Stimulated activated CD4-positive, alpha-beta T cell treated with anti-CD3 and anti-CD28 coated beads, Interleukin-1b, Interleukin-23, amount 100 ng/mL, for 4 hours (primary cell): Measurements from ENCODE around the gene CHST3.
"Not testable (repeated sequence)": the region's sequence is repeated elsewhere in the genome, so short reads cannot be mapped to it uniquely, and the experiment has no call there.

Source experiments
- DNase-seq, 2 donors: peaks; one replicate each; pipeline ENCODE4 v3.0.0-alpha.2; 2020; ENCODE audit warnings: low read depth in 2 of 2

Gene CHST3

DNA sequence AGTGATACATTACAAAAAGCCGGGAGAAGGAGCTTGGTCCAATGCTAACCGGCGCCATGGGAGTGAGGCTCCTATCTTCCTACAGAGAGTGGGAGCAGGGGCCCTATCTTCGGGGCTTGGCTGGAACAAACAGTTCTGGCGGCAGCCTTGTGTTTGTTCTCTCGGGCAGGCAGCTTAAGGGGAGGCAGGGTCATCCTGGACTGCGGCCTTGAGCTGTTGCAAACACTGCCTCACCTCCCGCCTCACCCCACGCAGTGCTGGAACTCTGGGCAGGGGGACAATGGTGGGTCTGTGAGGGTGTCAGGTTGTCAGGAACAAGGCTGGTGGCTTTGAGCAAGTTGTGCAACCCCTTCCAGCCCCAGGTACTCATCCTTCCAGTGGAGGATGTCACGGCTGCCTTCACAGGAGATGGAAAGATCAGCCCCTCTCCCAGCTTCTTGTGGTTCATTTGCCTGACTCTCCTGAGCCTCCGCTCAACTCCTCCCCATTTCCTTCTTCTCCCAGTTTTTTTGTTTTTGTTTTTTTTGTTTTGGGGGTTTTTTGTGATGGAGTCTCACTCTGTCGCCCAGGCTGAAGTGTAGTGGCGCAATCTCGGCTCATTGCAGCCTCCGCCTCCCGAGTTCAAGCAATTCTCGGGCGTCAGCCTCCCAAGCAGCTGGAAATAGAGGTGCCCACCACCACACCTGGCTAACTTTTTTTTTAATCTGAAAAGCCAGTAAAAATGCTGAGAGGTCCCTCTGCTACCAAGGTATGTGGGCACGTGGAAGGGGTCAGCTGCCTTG, 66.8 kb downstream of the CHST3 start:
- DNase-seq: no peak

DNA sequence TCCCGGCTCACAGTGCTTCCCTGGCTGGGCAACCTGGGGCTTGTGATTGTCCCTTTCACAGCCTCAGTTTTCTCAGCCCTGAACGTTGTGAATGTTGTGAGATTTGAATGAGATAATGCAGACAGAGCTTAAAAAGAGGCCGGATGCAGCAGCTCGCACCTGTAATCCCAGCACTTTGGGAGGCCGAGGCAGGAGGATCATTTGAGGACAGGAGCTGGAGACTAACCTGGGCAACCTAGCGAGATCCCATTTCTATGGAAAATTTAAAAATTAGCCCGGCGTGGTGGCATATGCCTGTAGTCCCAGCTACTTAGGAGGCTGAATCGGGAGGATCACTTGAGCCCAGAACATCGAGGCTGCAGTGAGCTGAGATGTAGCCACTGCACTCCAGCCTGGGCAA, 67.5 kb downstream of the CHST3 start:
- DNase-seq: no peak

DNA sequence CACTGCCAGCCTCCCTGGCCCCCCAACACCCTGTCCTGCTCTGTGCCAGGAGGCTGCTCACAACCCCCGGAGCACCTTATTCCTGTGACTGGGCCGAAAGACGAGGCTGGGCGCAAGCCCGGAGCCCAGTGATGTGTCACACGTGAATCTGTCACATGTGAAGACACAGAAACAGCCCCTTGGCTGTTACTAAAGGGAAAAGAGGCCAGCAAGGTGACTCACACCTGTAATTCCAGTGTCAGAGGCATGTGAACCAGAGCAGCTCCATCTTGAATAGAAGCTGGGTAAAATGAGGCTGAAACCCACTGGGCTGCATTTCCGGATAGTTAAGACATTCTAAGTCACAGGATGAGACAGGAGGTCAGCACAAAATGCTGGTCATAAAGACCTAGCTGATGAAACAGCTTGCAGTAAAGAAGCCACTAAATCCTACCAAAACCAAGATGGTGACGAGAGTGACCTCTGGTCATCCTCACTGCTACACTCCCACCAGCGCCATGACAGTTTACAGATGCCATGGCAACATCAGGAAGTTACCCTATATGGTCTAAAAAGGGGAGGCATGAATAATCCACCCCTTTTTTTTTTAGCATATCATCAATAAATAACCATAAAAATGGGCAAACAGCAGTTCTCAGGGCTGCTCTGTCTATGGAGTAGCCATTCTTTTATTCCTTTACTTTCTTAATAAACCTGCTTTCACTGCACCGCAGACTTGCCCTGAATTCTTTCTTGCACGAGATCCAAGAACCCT, 68.4 kb downstream of the CHST3 start:
- DNase-seq: not testable (repeated sequence)

GRCh38 chr10:72034040-72034499, 69.9 kb downstream of the CHST3 start:
- no peak for DNase-seq

GRCh38 chr10:72034761-72035160, 70.6 kb downstream of the CHST3 start:
- no peak for DNase-seq

DNA sequence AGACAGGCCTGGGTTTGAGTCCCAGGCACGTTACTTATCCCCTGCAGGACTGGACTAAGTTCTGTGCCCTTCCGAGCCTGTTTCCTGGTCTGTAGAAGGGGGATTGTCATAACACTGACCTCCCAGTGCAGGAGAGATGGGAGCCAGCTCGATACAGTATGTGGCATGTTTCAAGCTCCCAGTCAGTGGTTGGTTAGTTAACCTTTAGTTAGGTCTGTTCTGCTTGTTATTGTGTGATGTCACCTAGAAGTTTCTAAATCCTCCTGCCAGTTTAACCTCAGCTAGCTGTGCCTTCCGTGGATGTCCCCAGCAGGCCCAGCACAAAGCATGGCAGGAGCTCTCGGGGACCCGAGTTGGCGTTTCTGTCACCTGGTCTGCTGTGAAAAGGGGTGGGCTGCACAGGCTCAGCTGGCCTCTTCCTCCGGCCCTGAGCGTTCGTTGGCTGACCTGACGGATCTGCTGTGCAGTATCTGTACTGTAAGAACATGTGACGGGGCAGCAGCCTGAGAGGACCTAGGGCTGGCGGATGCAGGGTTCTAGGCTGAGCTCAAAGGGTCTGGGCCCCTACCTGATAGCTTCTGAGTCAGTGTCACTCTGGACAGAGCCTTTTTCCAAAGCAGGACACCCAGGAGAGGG, 71.2 kb downstream of the CHST3 start:
- no peak for DNase-seq

GRCh38 chr10:72037266-72037665, 73.1 kb downstream of the CHST3 start:
- DNase-seq: no peak

GRCh38 chr10:72037811-72038210, 73.6 kb downstream of the CHST3 start:
- DNase-seq: no peak

GRCh38 chr10:72038458-72039001, 74.3 kb downstream of the CHST3 start:
- no peak for DNase-seq

GRCh38 chr10:72039377-72039776, 75.2 kb downstream of the CHST3 start:
- DNase-seq: no peak

DNA sequence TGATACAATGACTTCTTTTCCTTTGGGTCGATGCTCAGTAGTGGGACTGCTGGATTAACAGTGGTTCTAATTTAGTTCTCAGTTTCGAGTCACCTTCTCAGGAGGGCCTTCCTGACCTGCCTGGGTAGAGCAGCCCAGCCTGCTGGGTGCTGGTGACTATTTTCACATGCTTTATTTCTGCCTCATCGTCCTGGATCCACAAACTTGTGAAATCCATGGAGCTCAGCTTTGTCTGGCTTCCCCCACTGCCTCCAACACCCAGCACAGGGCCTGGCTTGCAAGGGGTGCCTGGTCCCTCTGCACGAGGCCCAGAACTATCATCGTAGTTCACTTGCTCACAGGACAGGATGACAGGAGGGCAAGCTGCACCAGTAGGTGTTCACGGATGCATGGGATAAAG, 77.3 kb downstream of the CHST3 start:
- DNase-seq: no peak

GRCh38 chr10:72043016-72043834, 79.0 kb downstream of the CHST3 start:
- DNase-seq: no peak

DNA sequence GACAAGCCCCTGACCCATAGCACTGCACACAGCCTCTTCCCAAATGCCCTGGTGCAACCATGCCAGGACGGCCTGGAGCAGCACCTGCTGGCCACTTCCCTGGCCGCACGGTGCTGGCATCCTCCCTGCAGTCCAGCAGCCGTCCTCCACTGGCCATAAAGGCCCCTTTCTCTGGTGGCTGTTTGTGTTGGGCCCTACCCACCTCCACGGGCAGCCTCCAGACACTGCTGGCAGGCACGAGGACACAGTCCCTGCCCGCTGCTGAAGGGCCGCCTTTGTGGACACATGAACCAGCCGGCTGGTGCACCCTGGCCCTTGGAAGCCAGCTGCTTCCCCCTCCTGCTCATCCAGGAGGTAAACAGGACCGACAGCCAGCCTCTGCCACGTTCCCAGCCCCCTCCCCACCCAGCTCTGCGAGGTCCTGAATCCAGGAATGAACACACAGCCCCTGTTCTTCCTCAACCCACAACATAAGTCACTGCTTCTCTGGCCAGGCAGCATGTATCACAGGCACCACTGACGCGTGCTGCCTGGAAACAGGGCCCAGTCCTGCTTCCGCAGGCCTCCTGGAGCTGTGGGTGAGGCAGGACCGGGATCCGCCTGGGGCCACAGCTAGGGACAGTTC, 80.3 kb downstream of the CHST3 start:
- DNase-seq: no peak

DNA sequence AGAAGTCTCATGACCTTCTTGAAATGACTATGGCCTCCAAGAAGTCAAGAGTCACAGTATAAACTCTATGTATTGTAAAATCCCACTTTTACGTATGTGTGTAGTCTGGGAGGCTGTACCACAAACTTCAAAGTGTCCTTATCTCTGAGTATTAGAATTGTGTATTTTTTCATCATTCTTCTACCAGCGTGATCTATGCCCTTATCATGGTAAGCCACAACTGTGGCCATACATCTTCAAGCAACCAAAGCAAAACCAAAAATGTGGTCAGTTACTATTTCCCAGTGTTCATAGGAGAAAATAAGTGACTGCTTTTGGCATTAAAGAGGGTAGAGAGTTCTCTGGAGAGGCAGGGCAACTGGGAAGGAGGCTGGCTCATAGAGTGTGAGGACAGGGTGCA, 81.4 kb downstream of the CHST3 start:
- no peak for DNase-seq

- DNase-seq: peak; percentile 84 to 93
Measured at GRCh38 chr10:72048450-72049124, 84.4 kb downstream of the CHST3 start.

- DNase-seq: no peak
Measured at GRCh38 chr10:72049472-72049871, 85.3 kb downstream of the CHST3 start.

- DNase-seq: no peak
Measured at GRCh38 chr10:72049969-72050781, 86.0 kb downstream of the CHST3 start.

- DNase-seq: no peak
Measured at GRCh38 chr10:72050873-72051272, 86.7 kb downstream of the CHST3 start.

GRCh38 chr10:72053690-72054089, 89.5 kb downstream of the CHST3 start:
- no peak for DNase-seq

DNA sequence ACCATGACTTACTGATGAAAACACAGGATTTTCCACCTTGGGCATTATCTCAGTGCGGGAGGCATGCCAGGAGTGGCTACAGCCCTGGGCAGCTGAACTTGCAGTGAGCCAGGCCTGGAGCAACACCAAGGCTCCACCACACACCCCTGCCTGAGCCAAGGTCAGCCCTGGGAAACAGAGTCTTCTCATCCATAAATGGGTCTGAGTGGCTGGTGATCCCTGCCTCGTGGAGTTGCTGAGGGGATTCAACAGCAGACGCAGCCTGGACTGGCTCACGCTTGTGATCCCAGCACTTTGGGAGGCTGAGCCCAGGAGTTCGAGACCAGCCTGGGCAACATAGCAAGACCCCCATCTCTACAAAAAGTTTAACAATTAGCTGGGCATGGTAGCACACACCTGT, 91.9 kb downstream of the CHST3 start:
- no peak for DNase-seq
